Measurements from ENCODE around the gene KCTD11. TPM values are rescaled to one million over a fixed set of nuclear protein-coding genes. Genes with fewer than 3 reads are reported as not detected.

The KCTD11 gene
- total and polyA plus RNA-seq, 2 of the 13 experiments (the other 11 are each of a cell fraction or from before 2014, with no cell fraction given): 1.6 to 2.6 TPM

DNA sequence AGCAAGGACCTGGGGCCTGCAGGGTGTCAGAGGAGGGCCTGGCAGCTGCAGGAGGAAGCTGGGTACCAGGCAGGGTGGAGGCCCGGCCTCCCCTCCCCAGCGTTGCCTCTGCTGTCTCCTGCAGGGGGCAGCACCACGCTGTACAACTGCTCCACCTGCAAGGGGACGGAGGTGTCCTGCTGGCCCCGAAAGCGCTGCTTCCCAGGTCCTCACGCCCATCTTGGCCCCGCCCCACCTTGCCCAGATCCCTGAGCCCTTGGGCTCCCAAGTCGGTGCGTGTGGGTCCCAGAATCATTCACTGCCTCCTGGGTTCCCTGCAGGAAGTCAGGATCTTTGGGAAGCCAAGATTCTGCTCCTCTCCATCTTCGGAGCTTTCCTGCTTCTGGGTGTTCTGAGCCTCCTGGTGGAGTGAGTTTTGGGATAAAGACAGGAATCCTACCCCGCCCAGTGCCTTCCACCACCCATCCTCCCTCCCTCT is 4.1 kb downstream of the KCTD11 start (continued):
- TF ChIP-seq, protein P1, sequence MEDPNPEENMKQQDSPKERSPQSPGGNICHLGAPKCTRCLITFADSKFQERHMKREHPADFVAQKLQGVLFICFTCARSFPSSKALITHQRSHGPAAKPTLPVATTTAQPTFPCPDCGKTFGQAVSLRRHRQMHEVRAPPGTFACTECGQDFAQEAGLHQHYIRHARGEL (CRISPR knock-in tag; IDR thresholded peaks at IDR 0.05): no peak
- no peak for TF ChIP-seq ZNF670 (CRISPR knock-in tag; IDR thresholded peaks at IDR 0.05; ENCODE audit: borderline replicate concordance)
- TF ChIP-seq, protein P2, sequence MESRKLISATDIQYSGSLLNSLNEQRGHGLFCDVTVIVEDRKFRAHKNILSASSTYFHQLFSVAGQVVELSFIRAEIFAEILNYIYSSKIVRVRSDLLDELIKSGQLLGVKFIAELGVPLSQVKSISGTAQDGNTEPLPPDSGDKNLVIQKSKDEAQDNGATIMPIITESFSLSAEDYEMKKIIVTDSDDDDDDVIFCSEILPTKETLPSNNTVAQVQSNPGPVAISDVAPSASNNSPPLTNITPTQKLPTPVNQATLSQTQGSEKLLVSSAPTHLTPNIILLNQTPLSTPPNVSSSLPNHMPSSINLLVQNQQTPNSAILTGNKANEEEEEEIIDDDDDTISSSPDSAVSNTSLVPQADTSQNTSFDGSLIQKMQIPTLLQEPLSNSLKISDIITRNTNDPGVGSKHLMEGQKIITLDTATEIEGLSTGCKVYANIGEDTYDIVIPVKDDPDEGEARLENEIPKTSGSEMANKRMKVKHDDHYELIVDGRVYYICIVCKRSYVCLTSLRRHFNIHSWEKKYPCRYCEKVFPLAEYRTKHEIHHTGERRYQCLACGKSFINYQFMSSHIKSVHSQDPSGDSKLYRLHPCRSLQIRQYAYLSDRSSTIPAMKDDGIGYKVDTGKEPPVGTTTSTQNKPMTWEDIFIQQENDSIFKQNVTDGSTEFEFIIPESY (CRISPR knock-in tag; IDR thresholded peaks at IDR 0.05): peak; percentile 34; the same call in 1 of the 2 replicates
- TF ChIP-seq FOXP1 (IDR thresholded peaks at IDR 0.05): no peak
- no peak for TF ChIP-seq FOXP1 (CRISPR knock-in tag; IDR thresholded peaks at IDR 0.05)
- TF ChIP-seq PAWR (CRISPR knock-in tag; IDR thresholded peaks at IDR 0.05; ENCODE audit: borderline replicate concordance): no peak
- no peak for TF ChIP-seq SRY (CRISPR knock-in tag; IDR thresholded peaks at IDR 0.05)
- 0 out of 2 replicates have a peak, but pooled peaks have one; percentile 41 for TF ChIP-seq KDM3A (CRISPR knock-in tag; IDR thresholded peaks at IDR 0.05; ENCODE audit: low read depth)
- TF ChIP-seq SSRP1 (CRISPR knock-in tag; IDR thresholded peaks at IDR 0.05): 0 out of 2 replicates have a peak, but pooled peaks have one; percentile 73
- TF ChIP-seq HOXA5 (CRISPR knock-in tag; IDR thresholded peaks at IDR 0.05): no peak
- peak; percentile 43; the same call in 1 of the 2 replicates for TF ChIP-seq HOXA3 (CRISPR knock-in tag; IDR thresholded peaks at IDR 0.05)
- TF ChIP-seq, protein P3, sequence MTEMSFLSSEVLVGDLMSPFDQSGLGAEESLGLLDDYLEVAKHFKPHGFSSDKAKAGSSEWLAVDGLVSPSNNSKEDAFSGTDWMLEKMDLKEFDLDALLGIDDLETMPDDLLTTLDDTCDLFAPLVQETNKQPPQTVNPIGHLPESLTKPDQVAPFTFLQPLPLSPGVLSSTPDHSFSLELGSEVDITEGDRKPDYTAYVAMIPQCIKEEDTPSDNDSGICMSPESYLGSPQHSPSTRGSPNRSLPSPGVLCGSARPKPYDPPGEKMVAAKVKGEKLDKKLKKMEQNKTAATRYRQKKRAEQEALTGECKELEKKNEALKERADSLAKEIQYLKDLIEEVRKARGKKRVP (CRISPR knock-in tag; IDR thresholded peaks at IDR 0.05): no peak
- TF ChIP-seq ETV5 (CRISPR knock-in tag; IDR thresholded peaks at IDR 0.05; ENCODE audit: borderline replicate concordance): peak; percentile 34; the same call in 1 of the 2 replicates
- TF ChIP-seq KLF16 (CRISPR knock-in tag; IDR thresholded peaks at IDR 0.05): no peak
- TF ChIP-seq, protein P4, sequence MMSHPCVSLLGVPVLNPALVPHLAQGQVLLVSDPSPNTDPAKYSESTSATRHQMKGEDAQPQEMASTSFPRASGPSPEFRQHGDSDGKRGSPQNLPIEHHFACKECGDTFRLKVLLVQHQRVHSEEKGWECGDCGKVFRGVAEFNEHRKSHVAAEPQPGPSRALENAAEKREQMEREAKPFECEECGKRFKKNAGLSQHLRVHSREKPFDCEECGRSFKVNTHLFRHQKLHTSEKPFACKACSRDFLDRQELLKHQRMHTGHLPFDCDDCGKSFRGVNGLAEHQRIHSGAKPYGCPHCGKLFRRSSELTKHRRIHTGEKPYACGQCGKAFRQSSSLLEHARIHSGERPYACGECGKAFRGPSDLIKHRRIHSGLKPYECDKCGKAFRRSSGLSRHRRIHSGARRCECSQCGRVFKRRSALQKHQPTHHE (CRISPR knock-in tag; IDR thresholded peaks at IDR 0.05; ENCODE audit: borderline replicate concordance): no peak
- no peak for TF ChIP-seq LCORL (IDR thresholded peaks at IDR 0.05)
- TF ChIP-seq LCORL (CRISPR knock-in tag; IDR thresholded peaks at IDR 0.05): peak; percentile 72
- TF ChIP-seq PHF8 (CRISPR knock-in tag; IDR thresholded peaks at IDR 0.05): 0 out of 2 replicates have a peak, but pooled peaks have one; percentile 32
- TF ChIP-seq HMGA1 (CRISPR knock-in tag; conservative IDR thresholded peaks at IDR 0.05): no peak
- no peak for TF ChIP-seq ZNF343 (CRISPR knock-in tag; IDR thresholded peaks at IDR 0.05)
- no peak for TF ChIP-seq CEBPB (IDR thresholded peaks at IDR 0.05; ENCODE audit: borderline replicate concordance, low read depth, low read length)
